Fibroblast of lung (primary cell): ENCODE results near the gene SYNJ2. TPM values are rescaled to one million over a fixed set of nuclear protein-coding genes. Genes with fewer than 3 reads are reported as not detected.

Experiments
- DNase-seq, 2 donors: peaks; one replicate each; pipeline versions ENCODE4 v3.0.0 to v3.0.0-alpha.2; 2010; ENCODE audit warnings: low read depth in 2 of 2
- H2AFZ ChIP-seq: 2 replicates; pipeline ENCODE4 v1.5.1; 2012; ENCODE audit warnings: low read length, control low read depth, inconsistent platforms
- H3K27ac ChIP-seq: 2 replicates; pipeline ENCODE4 v1.5.1; 2011; ENCODE audit warnings: low read length, control low read depth; ENCODE audit not compliant: insufficient read depth
- H3K27me3 ChIP-seq: 2 replicates; pipeline ENCODE4 v1.5.1; 2011; ENCODE audit warnings: mild to moderate bottlenecking, low read length; ENCODE audit not compliant: control insufficient read depth, insufficient read depth
- H3K36me3 ChIP-seq: 2 replicates; pipeline ENCODE4 v1.5.1; 2011; ENCODE audit warnings: low read length; ENCODE audit not compliant: control insufficient read depth, insufficient read depth
- H3K4me1 ChIP-seq: 2 replicates; pipeline ENCODE4 v1.5.1; 2011; ENCODE audit warnings: low read length; ENCODE audit not compliant: control insufficient read depth, insufficient read depth; ENCODE audit errors: extremely low read depth
- H3K4me2 ChIP-seq: 2 replicates; pipeline ENCODE4 v1.5.1; 2011; ENCODE audit warnings: low read length, control low read depth; ENCODE audit not compliant: insufficient read depth; ENCODE audit errors: extremely low read depth
- H3K4me3 ChIP-seq, 4 experiments: fragments of 200-600 bp in 1 of 4; sonication (generic) in 1 of 4; replicated peaks in 1 of 4; 2 replicates each; pipeline ENCODE4 v1.5.1; 2011 to 2016; ENCODE audit warnings: low read length in 4 of 4, low read depth in 3 of 4, mild to moderate bottlenecking in 3 of 4, control low read depth in 2 of 4, inconsistent platforms in 1 of 4, mixed read lengths in 1 of 4; ENCODE audit not compliant: insufficient read depth in 1 of 4; ENCODE audit errors: control extremely low read depth in 1 of 4
- H3K79me2 ChIP-seq: 2 replicates; pipeline ENCODE4 v1.5.1; 2012; ENCODE audit warnings: mild to moderate bottlenecking, low read length, inconsistent platforms; ENCODE audit not compliant: control insufficient read depth, insufficient read depth
- H3K9ac ChIP-seq: 2 replicates; pipeline ENCODE4 v1.5.1; 2011; ENCODE audit warnings: mild to moderate bottlenecking, low read length, control low read depth; ENCODE audit not compliant: insufficient read depth
- H3K9me3 ChIP-seq: 2 replicates; pipeline ENCODE4 v1.5.1; 2012; ENCODE audit warnings: low read depth, low read length; ENCODE audit not compliant: control insufficient read depth, insufficient read depth
- H4K20me1 ChIP-seq: 2 replicates; pipeline ENCODE4 v1.5.1; 2011; ENCODE audit warnings: low read length; ENCODE audit not compliant: control insufficient read depth, insufficient read depth; ENCODE audit errors: extremely low read depth
- CTCF ChIP-seq, 2 donors: IDR thresholded peaks in 1 of 2; conservative IDR thresholded peaks in 1 of 2; 1 replicate in 1 of 2; 2 replicates in 1 of 2; pipeline ENCODE4 v1.5.1; 2011 to 2012; ENCODE audit warnings: low read length in 2 of 2, control low read depth in 1 of 2, inconsistent platforms in 1 of 2, low read depth in 1 of 2, mild to moderate bottlenecking in 1 of 2
- EZH2 ChIP-seq: IDR thresholded peaks from 2 replicates; pipeline ENCODE4 v1.5.1; 2012; ENCODE audit warnings: low read length, control low read depth, mild to moderate bottlenecking; ENCODE audit errors: missing control alignments
- polyA plus RNA-seq, 2 donors: library from polyadenylated mRNA; depleted of rRNA in 1 of 2; stranded (reverse) in 1 of 2; unstranded in 1 of 2; fragments of >200 nt; gene quantifications; 2 replicates each; pipeline ENCODE4 v1.2.1, GENCODE V29; 2011 to 2012; ENCODE audit warnings: missing spikeins in 1 of 2
- total RNA-seq: library from RNA; depleted of rRNA; stranded (reverse); fragments of >200 nt; gene quantifications from 2 replicates; pipeline ENCODE4 v1.2.1, GENCODE V29; 2014

SYNJ2 gene
- total and polyA plus RNA-seq, 2 donors (not counting 1 experiment from before 2014, with no cell fraction given), result 23.5 to 57.3 TPM

- H3K27ac ChIP-seq, result peak overlapping the region; percentile 95
- H3K79me2 ChIP-seq, result peaks cover 3% of the 10 kb centered on the region
- H3K4me2 ChIP-seq, result no peak overlapping the region
- TF ChIP-seq EZH2 (no peak), CTCF (conservative IDR thresholded peaks at IDR 0.05 in 1 of 2, IDR thresholded peaks at IDR 0.05 in 1 of 2; ENCODE audit: low read depth in 1 of 2, low read length in 2 of 2) (no peak)
- H3K4me1 ChIP-seq, result peaks cover 26% of the 10 kb centered on the region
- peaks cover 30% of the 10 kb centered on the region for H3K36me3 ChIP-seq
- H2AFZ ChIP-seq, result no peak overlapping the region
- H3K9me3 ChIP-seq, result no peaks in the 10 kb centered on the region
- DNase-seq, result peak in 1 of 2 donors; percentile 90
- no peak overlapping the region for H3K4me3 ChIP-seq
- no peaks in the 10 kb centered on the region for H3K27me3 ChIP-seq
- no peak overlapping the region for H3K9ac ChIP-seq
- H4K20me1 ChIP-seq, result no peaks in the 10 kb centered on the region
Measured at GRCh38 chr6:158061709-158062461, 80.2 kb downstream of the SYNJ2 start.

GRCh38 chr6:158063736-158064135 is 82.1 kb downstream of the SYNJ2 start:
- H3K4me3 ChIP-seq, result no peak overlapping the region
- peaks cover 36% of the 10 kb centered on the region for H3K36me3 ChIP-seq
- H3K79me2 ChIP-seq, result peaks cover 3% of the 10 kb centered on the region
- H2AFZ ChIP-seq, result no peak overlapping the region
- peaks cover 27% of the 10 kb centered on the region for H3K4me1 ChIP-seq
- no peaks in the 10 kb centered on the region for H4K20me1 ChIP-seq
- DNase-seq, result no peak
- H3K9me3 ChIP-seq, result no peaks in the 10 kb centered on the region
- no peak overlapping the region for H3K27ac ChIP-seq
- H3K9ac ChIP-seq, result no peak overlapping the region
- TF ChIP-seq EZH2 (no peak), CTCF (conservative IDR thresholded peaks at IDR 0.05 in 1 of 2, IDR thresholded peaks at IDR 0.05 in 1 of 2; ENCODE audit: low read depth in 1 of 2, low read length in 2 of 2) (no peak)
- H3K4me2 ChIP-seq, result no peak overlapping the region
- no peaks in the 10 kb centered on the region for H3K27me3 ChIP-seq

- no peak for DNase-seq
- H3K36me3 ChIP-seq, result peaks cover 35% of the 10 kb centered on the region
- H2AFZ ChIP-seq, result no peak overlapping the region
- no peak overlapping the region for H3K4me2 ChIP-seq
- no peaks in the 10 kb centered on the region for H3K79me2 ChIP-seq
- no peaks in the 10 kb centered on the region for H3K27me3 ChIP-seq
- no peaks in the 10 kb centered on the region for H3K9me3 ChIP-seq
- no peaks in the 10 kb centered on the region for H4K20me1 ChIP-seq
- TF ChIP-seq CTCF (conservative IDR thresholded peaks at IDR 0.05 in 1 of 2, IDR thresholded peaks at IDR 0.05 in 1 of 2; ENCODE audit: low read depth in 1 of 2, low read length in 2 of 2) (no peak), EZH2 (no peak)
- no peak overlapping the region for H3K27ac ChIP-seq
- H3K9ac ChIP-seq, result no peak overlapping the region
- no peak overlapping the region for H3K4me3 ChIP-seq
- H3K4me1 ChIP-seq, result peaks cover 25% of the 10 kb centered on the region
Measured at GRCh38 chr6:158064725-158065251, 83.1 kb downstream of the SYNJ2 start.
